Thyroid gland (tissue), 4 donors: Measurements from ENCODE around the gene NFILZ.

Experiments
- POLR2A ChIP-seq, 2 donors: fragments of 450-650 bp; IDR thresholded peaks; one replicate each; pipeline ENCODE4 v1.6.1; 2017; ENCODE audit warnings: antibody characterized with exemption in 2 of 2, mild to moderate bottlenecking in 2 of 2, moderate library complexity in 1 of 2
- TF ChIP-seq, protein P1 (sequence below), 6 experiments: fragments of 200-600 bp in 3 of 6; fragments of 450-650 bp in 3 of 6; sonication (generic) in 3 of 6; IDR thresholded peaks; one replicate each; pipeline ENCODE4 v1.5.1; 2016 to 2019; ENCODE audit warnings: antibody characterized with exemption in 6 of 6, mild to moderate bottlenecking in 2 of 6, inconsistent platforms in 1 of 6, moderate library complexity in 1 of 6

DNA sequence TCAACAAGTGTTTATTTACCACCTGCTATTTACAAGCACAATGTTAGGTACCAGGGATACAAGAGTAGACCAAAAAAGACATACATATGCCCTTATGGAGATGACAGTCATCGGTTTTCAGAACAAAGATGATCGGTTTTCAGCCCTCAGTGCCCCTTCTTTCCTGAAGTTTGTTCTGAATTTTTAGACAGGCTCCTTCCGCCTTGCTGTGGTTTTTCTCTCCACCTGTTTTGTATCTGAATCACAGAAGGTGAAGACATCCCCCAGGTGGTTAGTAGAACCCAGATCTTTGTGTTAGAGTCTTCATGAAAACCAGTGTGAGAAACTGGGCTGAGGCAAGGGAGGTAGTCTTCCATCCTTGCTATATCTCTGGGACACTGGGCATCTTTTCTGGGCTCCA is 44.6 kb downstream of the NFILZ start:
- TF ChIP-seq, protein P1, sequence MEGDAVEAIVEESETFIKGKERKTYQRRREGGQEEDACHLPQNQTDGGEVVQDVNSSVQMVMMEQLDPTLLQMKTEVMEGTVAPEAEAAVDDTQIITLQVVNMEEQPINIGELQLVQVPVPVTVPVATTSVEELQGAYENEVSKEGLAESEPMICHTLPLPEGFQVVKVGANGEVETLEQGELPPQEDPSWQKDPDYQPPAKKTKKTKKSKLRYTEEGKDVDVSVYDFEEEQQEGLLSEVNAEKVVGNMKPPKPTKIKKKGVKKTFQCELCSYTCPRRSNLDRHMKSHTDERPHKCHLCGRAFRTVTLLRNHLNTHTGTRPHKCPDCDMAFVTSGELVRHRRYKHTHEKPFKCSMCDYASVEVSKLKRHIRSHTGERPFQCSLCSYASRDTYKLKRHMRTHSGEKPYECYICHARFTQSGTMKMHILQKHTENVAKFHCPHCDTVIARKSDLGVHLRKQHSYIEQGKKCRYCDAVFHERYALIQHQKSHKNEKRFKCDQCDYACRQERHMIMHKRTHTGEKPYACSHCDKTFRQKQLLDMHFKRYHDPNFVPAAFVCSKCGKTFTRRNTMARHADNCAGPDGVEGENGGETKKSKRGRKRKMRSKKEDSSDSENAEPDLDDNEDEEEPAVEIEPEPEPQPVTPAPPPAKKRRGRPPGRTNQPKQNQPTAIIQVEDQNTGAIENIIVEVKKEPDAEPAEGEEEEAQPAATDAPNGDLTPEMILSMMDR (IDR thresholded peaks at IDR 0.05), result no peak
- TF ChIP-seq POLR2A (IDR thresholded peaks at IDR 0.05), result no peak
